ENCODE results near the gene PLA2G4F. TPM values are rescaled to one million over a fixed set of nuclear protein-coding genes. Genes with fewer than 3 reads are reported as not detected.
A peak's percentile ranks its signal among the peaks of the same experiment; 100 is the strongest.

The PLA2G4F gene
- total RNA-seq, 1 donor from 2014 or later = 35.1 TPM

DNA sequence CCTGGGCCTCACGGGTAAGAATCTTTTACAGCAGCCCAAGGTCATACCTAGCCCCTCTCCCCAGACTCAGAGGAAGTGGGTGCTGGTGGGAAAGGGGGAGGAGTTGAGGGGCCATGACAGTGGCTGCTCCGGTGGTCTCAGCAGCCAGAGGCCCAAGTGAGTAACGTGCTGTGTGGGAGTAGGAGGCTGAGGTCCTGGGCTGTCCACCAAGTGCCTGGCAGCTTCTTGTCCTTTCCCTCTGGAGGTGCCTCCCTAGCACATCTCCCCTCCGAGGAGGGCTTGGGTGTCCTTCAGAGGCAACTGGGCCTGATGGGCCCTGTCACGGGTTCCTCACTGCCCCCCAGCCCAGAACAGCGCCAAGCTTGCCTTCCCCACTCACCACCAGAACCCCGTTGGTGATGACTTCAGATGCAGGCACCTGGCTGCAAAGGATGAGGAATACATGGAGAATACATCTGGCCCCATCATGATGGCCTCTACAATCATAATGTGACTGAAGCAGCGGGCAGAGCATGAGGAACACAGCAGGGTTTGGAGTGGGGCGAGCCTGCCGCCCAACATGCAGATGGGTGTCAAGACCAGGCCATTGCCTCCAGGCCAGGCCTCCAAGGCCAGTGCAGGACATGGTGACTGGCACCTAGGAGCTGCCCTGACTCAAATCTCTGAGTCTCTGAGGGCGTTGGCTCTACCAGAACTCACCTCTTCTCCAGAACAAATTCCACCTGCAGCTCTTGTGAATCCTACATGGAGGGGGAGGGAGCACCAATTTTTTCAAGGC, 3.3 kb downstream of the PLA2G4F start:
- Histone ChIP-seq H3K36me3 (no peaks in the 10 kb centered on the region), H3K9me3 (no peaks in the 10 kb centered on the region), H3K4me3 (no peak overlapping the region), H3K4me1 (peaks cover 27% of the 10 kb centered on the region), H3K27me3 (no peaks in the 10 kb centered on the region), H3K27ac (no peak overlapping the region)
- TF ChIP-seq, protein P1, sequence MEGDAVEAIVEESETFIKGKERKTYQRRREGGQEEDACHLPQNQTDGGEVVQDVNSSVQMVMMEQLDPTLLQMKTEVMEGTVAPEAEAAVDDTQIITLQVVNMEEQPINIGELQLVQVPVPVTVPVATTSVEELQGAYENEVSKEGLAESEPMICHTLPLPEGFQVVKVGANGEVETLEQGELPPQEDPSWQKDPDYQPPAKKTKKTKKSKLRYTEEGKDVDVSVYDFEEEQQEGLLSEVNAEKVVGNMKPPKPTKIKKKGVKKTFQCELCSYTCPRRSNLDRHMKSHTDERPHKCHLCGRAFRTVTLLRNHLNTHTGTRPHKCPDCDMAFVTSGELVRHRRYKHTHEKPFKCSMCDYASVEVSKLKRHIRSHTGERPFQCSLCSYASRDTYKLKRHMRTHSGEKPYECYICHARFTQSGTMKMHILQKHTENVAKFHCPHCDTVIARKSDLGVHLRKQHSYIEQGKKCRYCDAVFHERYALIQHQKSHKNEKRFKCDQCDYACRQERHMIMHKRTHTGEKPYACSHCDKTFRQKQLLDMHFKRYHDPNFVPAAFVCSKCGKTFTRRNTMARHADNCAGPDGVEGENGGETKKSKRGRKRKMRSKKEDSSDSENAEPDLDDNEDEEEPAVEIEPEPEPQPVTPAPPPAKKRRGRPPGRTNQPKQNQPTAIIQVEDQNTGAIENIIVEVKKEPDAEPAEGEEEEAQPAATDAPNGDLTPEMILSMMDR (IDR thresholded peaks at IDR 0.05) = no peak
- TF ChIP-seq POLR2AphosphoS5 (IDR thresholded peaks at IDR 0.05; ENCODE audit: insufficient read depth in 1 of 2, low read depth in 1 of 2) (no peak), POLR2A (IDR thresholded peaks at IDR 0.05) (no peak)
- no peak for DNase-seq (ENCODE audit: extremely low spot score in 2 of 2)
- intact Hi-C loops (cut with DNase I) = no loop called here

- peak; percentile 27 to 65 for TF ChIP-seq POLR2AphosphoS5 (IDR thresholded peaks at IDR 0.05; ENCODE audit: insufficient read depth in 1 of 2, low read depth in 1 of 2)
- TF ChIP-seq POLR2A (IDR thresholded peaks at IDR 0.05) = no peak
- intact Hi-C loops (cut with DNase I) = no loop called here
- Histone ChIP-seq H3K27ac (no peak overlapping the region), H3K27me3 (no peaks in the 10 kb centered on the region), H3K4me3 (no peak overlapping the region), H3K9me3 (no peaks in the 10 kb centered on the region), H3K4me1 (peaks cover 22% of the 10 kb centered on the region), H3K36me3 (no peaks in the 10 kb centered on the region)
- DNase-seq (ENCODE audit: extremely low spot score in 2 of 2) = no peak
Observed at GRCh38 chr15:42152196-42152920, 4.1 kb downstream of the PLA2G4F start.

- H3K9me3 ChIP-seq = no peaks in the 10 kb centered on the region
- no peak for DNase-seq (ENCODE audit: extremely low spot score in 2 of 2)
- H3K4me3 ChIP-seq = no peak overlapping the region
- H3K4me1 ChIP-seq = peaks cover 22% of the 10 kb centered on the region
- no peak overlapping the region for H3K27ac ChIP-seq
- H3K36me3 ChIP-seq = no peaks in the 10 kb centered on the region
- H3K27me3 ChIP-seq = no peaks in the 10 kb centered on the region
- no peak for TF ChIP-seq POLR2AphosphoS5 (IDR thresholded peaks at IDR 0.05; ENCODE audit: insufficient read depth in 1 of 2, low read depth in 1 of 2)
- no peak for TF ChIP-seq POLR2A (IDR thresholded peaks at IDR 0.05)
- intact Hi-C loops (cut with DNase I) = no loop called here
Observed at GRCh38 chr15:42151736-42152135, 4.7 kb downstream of the PLA2G4F start.

DNA sequence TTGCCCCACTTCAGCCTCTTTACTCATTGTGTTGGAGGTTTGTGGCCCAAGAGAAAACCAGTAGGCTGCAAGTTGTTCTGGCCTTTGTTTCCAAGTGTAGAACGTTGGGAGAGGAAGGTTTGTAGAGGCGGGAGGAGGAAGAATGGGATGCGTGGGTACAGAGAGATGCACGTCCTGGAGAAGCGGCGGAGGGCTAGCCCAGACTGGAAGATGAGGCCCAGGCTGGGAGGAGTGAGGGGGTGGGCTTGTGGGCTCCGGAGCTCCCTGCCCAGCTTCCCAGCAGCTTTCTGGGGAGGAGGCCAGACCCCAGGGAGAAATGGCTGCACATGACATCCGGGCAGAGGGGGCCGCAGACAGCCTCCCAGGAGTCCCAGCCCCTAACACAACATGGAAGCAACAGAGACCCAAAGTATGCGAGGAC, 5.3 kb downstream of the PLA2G4F start:
- Histone ChIP-seq H3K27me3 (no peaks in the 10 kb centered on the region), H3K4me3 (no peak overlapping the region), H3K4me1 (peaks cover 22% of the 10 kb centered on the region), H3K9me3 (no peaks in the 10 kb centered on the region), H3K36me3 (no peaks in the 10 kb centered on the region), H3K27ac (no peak overlapping the region)
- intact Hi-C loops (cut with DNase I) = no loop called here
- no peak for DNase-seq (ENCODE audit: extremely low spot score in 2 of 2)
- TF ChIP-seq, protein P1 (IDR thresholded peaks at IDR 0.05) = no peak
- TF ChIP-seq POLR2AphosphoS5 (IDR thresholded peaks at IDR 0.05; ENCODE audit: insufficient read depth in 1 of 2, low read depth in 1 of 2) (no peak), POLR2A (IDR thresholded peaks at IDR 0.05) (no peak)

DNA sequence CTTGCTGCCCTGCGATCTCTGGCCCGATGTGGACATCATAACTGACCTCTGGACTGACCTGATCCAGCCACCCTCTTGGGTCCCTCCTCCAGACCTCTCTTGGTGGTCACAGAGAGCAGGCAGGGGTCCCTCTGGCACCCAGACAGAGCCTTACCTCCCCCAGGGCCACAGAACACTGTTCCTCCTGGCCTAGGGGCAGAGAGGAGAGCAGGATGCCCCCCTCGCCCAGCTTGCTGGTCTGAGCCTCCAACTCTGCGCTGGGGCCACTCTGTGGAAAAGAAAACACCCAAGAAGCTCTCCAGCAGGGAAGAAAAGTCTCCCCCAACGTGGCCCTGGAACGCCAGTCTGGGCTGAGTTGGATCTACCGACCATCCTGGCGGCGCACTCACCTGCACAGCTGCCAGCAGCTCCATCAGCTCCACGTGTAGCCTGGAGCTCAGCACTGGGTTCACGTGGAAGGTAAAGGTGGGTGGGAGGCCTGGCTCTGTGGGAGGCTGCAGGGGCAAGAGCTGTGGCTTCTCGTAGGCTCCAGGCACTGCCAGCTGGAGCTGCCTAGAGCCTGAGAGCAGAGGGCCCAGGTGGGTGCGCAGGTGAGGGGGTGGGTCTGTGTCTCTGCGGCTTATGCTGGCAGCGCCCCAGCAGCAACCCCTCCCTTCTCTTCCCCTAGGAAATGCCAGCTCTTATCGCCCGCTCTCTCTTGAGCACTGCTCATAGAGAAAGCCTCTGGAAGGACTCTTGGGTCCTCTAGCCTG, 6.0 kb downstream of the PLA2G4F start:
- H3K9me3 ChIP-seq = no peaks in the 10 kb centered on the region
- no peak overlapping the region for H3K27ac ChIP-seq
- DNase-seq (ENCODE audit: extremely low spot score in 2 of 2) = no peak
- intact Hi-C loops (cut with DNase I) = no loop called here
- no peak for TF ChIP-seq POLR2A (IDR thresholded peaks at IDR 0.05)
- no peak for TF ChIP-seq POLR2AphosphoS5 (IDR thresholded peaks at IDR 0.05; ENCODE audit: insufficient read depth in 1 of 2, low read depth in 1 of 2)
- TF ChIP-seq, protein P1 (IDR thresholded peaks at IDR 0.05) = no peak
- H3K4me3 ChIP-seq = no peak overlapping the region
- peaks cover 22% of the 10 kb centered on the region for H3K4me1 ChIP-seq
- H3K27me3 ChIP-seq = no peaks in the 10 kb centered on the region
- H3K36me3 ChIP-seq = no peaks in the 10 kb centered on the region
